Mesothelial cell of epicardium (in vitro differentiated cells): ENCODE measurements around the gene PCYT1A. TPM values are rescaled to one million over a fixed set of nuclear protein-coding genes. Genes with fewer than 3 reads are reported as not detected.

Source experiments
- DNase-seq, 2 experiments: peaks; one replicate each; pipeline ENCODE4 v3.0.0; 2021; ENCODE audit warnings: low spot score in 2 of 2; ENCODE audit not compliant: unreplicated experiment in 2 of 2
- H3K27ac Mint-ChIP-seq: 2 replicates; pipeline ENCODE4 v1.8.0; 2021; ENCODE audit warnings: mixed read lengths
- H3K27me3 Mint-ChIP-seq: 2 replicates; pipeline ENCODE4 v1.8.0; 2021; ENCODE audit warnings: low read depth, mixed read lengths
- H3K36me3 Mint-ChIP-seq: 2 replicates; pipeline ENCODE4 v1.8.0; 2021; ENCODE audit warnings: mixed read lengths
- H3K4me1 Mint-ChIP-seq: 2 replicates; pipeline ENCODE4 v1.8.0; 2021; ENCODE audit warnings: mixed read lengths
- H3K4me3 Mint-ChIP-seq: 2 replicates; pipeline ENCODE4 v1.8.0; 2021; ENCODE audit warnings: mild to moderate bottlenecking, moderate library complexity, mixed read lengths
- H3K9me3 Mint-ChIP-seq: 2 replicates; pipeline ENCODE4 v1.8.0; 2021; ENCODE audit warnings: mixed read lengths
- CTCF ChIP-seq: fragments of 200-600 bp; sonication (generic); IDR thresholded peaks from one replicate; pipeline ENCODE4 v1.5.0; 2021; ENCODE audit warnings: antibody characterized with exemption; ENCODE audit not compliant: unreplicated experiment
- total RNA-seq: library from RNA; stranded (reverse); gene quantifications from 3 replicates; pipeline ENCODE4 v1.2.1, GENCODE V29; 2021

Gene PCYT1A
- total RNA-seq, 1 donor from 2014 or later, result 40.0 TPM

GRCh38 chr3:196218155-196218712 lies 69.3 kb downstream of the PCYT1A start:
- Mint-ChIP-seq H3K9me3 (no peaks in the 10 kb centered on the region), H3K36me3 (no peaks in the 10 kb centered on the region), H3K27ac (no peak overlapping the region), H3K4me3 (no peak overlapping the region), H3K27me3 (peaks cover 11% of the 10 kb centered on the region), H3K4me1 (peaks cover 17% of the 10 kb centered on the region)
- TF ChIP-seq CTCF, result no peak
- no peak for DNase-seq

GRCh38 chr3:196217307-196218154 lies 70.0 kb downstream of the PCYT1A start:
- Mint-ChIP-seq H3K9me3 (no peaks in the 10 kb centered on the region), H3K4me3 (no peak overlapping the region), H3K27ac (no peak overlapping the region), H3K36me3 (no peaks in the 10 kb centered on the region), H3K27me3 (peaks cover 11% of the 10 kb centered on the region), H3K4me1 (peaks cover 17% of the 10 kb centered on the region)
- DNase-seq, result no peak
- TF ChIP-seq CTCF, result no peak

- TF ChIP-seq CTCF, result no peak
- no peak for DNase-seq
- Mint-ChIP-seq H3K36me3 (no peaks in the 10 kb centered on the region), H3K9me3 (no peaks in the 10 kb centered on the region), H3K27ac (no peak overlapping the region), H3K27me3 (peaks cover 11% of the 10 kb centered on the region), H3K4me3 (no peak overlapping the region), H3K4me1 (peaks cover 17% of the 10 kb centered on the region)
Measured at GRCh38 chr3:196216681-196217211, 70.8 kb downstream of the PCYT1A start.

- no peak within 1 kb of the TSS for H3K27ac Mint-ChIP-seq
- no peak for DNase-seq
- H3K9me3 Mint-ChIP-seq, result no peaks in the 10 kb centered on the region
- no peak for TF ChIP-seq CTCF
- peaks cover 17% of the 10 kb centered on the region for H3K4me1 Mint-ChIP-seq
- H3K27me3 Mint-ChIP-seq, result peaks cover 11% of the 10 kb centered on the region
- H3K36me3 Mint-ChIP-seq, result no peaks in the 10 kb centered on the region
- no peak within 1 kb of the TSS for H3K4me3 Mint-ChIP-seq
Measured at GRCh38 chr3:196216089-196216564, 71.4 kb downstream of the PCYT1A start, which contains the start of gene SLC51A. Gene SLC51A (plus strand): TSS chr3:196216534. CDS start chr3:196216713, 179 bp downstream.

GRCh38 chr3:196215493-196216020 lies 72.0 kb downstream of the PCYT1A start:
- peaks cover 17% of the 10 kb centered on the region for H3K4me1 Mint-ChIP-seq

More at GRCh38 chr3:196215493-196216020, 72.0 kb downstream of the PCYT1A start:
- H3K36me3 Mint-ChIP-seq, result no peaks in the 10 kb centered on the region
- H3K4me3 Mint-ChIP-seq, result no peak overlapping the region
- H3K27ac Mint-ChIP-seq, result no peak overlapping the region
- no peak for TF ChIP-seq CTCF
- no peaks in the 10 kb centered on the region for H3K9me3 Mint-ChIP-seq
- peaks cover 11% of the 10 kb centered on the region for H3K27me3 Mint-ChIP-seq
- DNase-seq, result no peak
